MM.1S (cell line): Measurements from ENCODE around the gene FADS3.

Experiments used
- EZH2 ChIP-seq: fragments of 300-600 bp; sonication (generic); optimal IDR thresholded peaks from 2 replicates; pipeline ENCODE3; 2017; ENCODE audit warnings: low read depth, mild to moderate bottlenecking, antibody characterized with exemption, low read length, mixed read lengths
- TF ChIP-seq, protein P1 (sequence below): fragments of 300-600 bp; sonication (generic); IDR thresholded peaks from 2 replicates; pipeline ENCODE4 v1.5.1; 2016; ENCODE audit warnings: antibody characterized with exemption, low read length, mixed read lengths

DNA sequence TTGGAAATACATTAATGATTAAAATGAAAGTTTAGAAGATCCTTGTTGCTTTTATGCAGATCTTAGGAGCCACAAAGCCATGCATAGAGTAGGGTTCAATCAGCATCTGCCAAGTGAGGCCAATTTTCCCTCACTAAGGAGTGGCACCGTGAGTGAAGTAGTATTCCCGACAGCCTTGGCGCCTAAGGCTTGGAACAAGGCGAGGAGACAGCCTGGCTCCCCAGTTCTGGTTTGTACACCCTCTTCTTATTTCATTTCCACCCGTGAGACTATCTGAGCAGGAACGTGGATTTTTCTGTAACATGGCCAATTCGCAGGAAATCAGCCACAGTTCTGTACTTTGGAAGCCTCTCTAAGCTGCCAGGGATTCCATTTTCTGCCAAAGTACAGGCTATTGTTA is 40.7 kb downstream of the FADS3 start:
- TF ChIP-seq, protein P1, sequence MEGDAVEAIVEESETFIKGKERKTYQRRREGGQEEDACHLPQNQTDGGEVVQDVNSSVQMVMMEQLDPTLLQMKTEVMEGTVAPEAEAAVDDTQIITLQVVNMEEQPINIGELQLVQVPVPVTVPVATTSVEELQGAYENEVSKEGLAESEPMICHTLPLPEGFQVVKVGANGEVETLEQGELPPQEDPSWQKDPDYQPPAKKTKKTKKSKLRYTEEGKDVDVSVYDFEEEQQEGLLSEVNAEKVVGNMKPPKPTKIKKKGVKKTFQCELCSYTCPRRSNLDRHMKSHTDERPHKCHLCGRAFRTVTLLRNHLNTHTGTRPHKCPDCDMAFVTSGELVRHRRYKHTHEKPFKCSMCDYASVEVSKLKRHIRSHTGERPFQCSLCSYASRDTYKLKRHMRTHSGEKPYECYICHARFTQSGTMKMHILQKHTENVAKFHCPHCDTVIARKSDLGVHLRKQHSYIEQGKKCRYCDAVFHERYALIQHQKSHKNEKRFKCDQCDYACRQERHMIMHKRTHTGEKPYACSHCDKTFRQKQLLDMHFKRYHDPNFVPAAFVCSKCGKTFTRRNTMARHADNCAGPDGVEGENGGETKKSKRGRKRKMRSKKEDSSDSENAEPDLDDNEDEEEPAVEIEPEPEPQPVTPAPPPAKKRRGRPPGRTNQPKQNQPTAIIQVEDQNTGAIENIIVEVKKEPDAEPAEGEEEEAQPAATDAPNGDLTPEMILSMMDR: no peak
- TF ChIP-seq EZH2: no peak
